PC-9 (cell line): ENCODE measurements around the gene CRYBB2. TPM values are rescaled to one million over a fixed set of nuclear protein-coding genes. Genes with fewer than 3 reads are reported as not detected.
"Not testable (repeated sequence)": the region's sequence is repeated elsewhere in the genome, so short reads cannot be mapped to it uniquely, and the experiment has no call there.

Experiments
- BruUV-seq: library from RNA; stranded (reverse); fragments of 400-500 nt; replicated peaks from 2 replicates; lab custom pipeline; 2021; lab: Mats Ljungman, UMichigan
- CTCF ChIA-PET: fragments of 300-600 bp; sonication (Branson Sonifier 250); formaldehyde crosslinking; loops from one replicate; lab custom pipeline; 2022; ENCODE audit warnings: antibody characterized with exemption; lab: Charles Lee
- POLR2A ChIA-PET: fragments of 300-600 bp; sonication (Branson Sonifier 250); formaldehyde crosslinking; loops from one replicate; lab custom pipeline; 2022; ENCODE audit warnings: antibody characterized with exemption; ENCODE audit not compliant: unreplicated experiment; lab: Charles Lee
- DNase-seq, 2 experiments: peaks; one replicate each; pipeline versions ENCODE4 v3.0.0 to v3.0.0-alpha.2; 2015 to 2022; ENCODE audit warnings: mixed read lengths in 1 of 2
- H2AFZ ChIP-seq: fragments of 200-600 bp; sonication (generic); 2 replicates; pipeline ENCODE4 v1.8.1; 2017; ENCODE audit warnings: antibody characterized with exemption
- H3F3A ChIP-seq: fragments of 200-600 bp; sonication (generic); 2 replicates; pipeline ENCODE4 v1.8.1; 2017; ENCODE audit warnings: antibody characterized with exemption, mild to moderate bottlenecking, low read depth; ENCODE audit not compliant: insufficient read depth
- H3K27ac ChIP-seq: fragments of 200-600 bp; sonication (generic); 2 replicates; pipeline ENCODE4 v1.6.1; 2016; ENCODE audit warnings: mixed run types
- H3K27me3 ChIP-seq: fragments of 200-600 bp; sonication (generic); 2 replicates; pipeline ENCODE4 v1.6.1; 2016; ENCODE audit warnings: low read depth, mixed run types; ENCODE audit not compliant: insufficient read depth
- H3K36me3 ChIP-seq: fragments of 200-600 bp; sonication (generic); 2 replicates; pipeline ENCODE4 v1.6.1; 2016; ENCODE audit warnings: low read depth, mixed run types
- H3K4me1 ChIP-seq: fragments of 200-600 bp; sonication (generic); replicated peaks from 2 replicates; pipeline ENCODE4 v1.6.1; 2016; ENCODE audit warnings: mixed run types; ENCODE audit not compliant: insufficient read depth
- H3K4me2 ChIP-seq: fragments of 200-600 bp; sonication (generic); 2 replicates; pipeline ENCODE4 v1.6.1; 2017; ENCODE audit warnings: mixed run types
- H3K4me3 ChIP-seq: fragments of 200-600 bp; sonication (generic); 2 replicates; pipeline ENCODE4 v1.6.1; 2016; ENCODE audit warnings: mixed run types
- H3K79me2 ChIP-seq: fragments of 200-600 bp; sonication (generic); 2 replicates; pipeline ENCODE4 v1.6.1; 2017; ENCODE audit warnings: low read depth, mixed run types
- H3K9me2 ChIP-seq: fragments of 200-600 bp; sonication (generic); 2 replicates; pipeline ENCODE4 v1.8.1; 2017; ENCODE audit warnings: mild to moderate bottlenecking; ENCODE audit not compliant: insufficient read depth
- H3K9me3 ChIP-seq: fragments of 200-600 bp; sonication (generic); 2 replicates; pipeline ENCODE4 v1.8.1; 2016; ENCODE audit warnings: low read depth; ENCODE audit not compliant: insufficient read depth
- H4K20me1 ChIP-seq: fragments of 200-600 bp; sonication (generic); 2 replicates; pipeline ENCODE4 v1.8.1; 2017; ENCODE audit not compliant: insufficient read depth
- CTCF ChIP-seq: fragments of 200-600 bp; sonication (generic); conservative IDR thresholded peaks from 2 replicates; pipeline ENCODE4 v1.6.1; 2017; ENCODE audit warnings: mixed run types, antibody characterized with exemption, mild to moderate bottlenecking, moderate library complexity
- EZH2 ChIP-seq: fragments of 200-600 bp; sonication (generic); IDR thresholded peaks from 2 replicates; pipeline ENCODE4 v1.8.0; 2017; ENCODE audit warnings: antibody characterized with exemption, low read depth
- intact Hi-C: fragments of 100-400 bp; cut with micrococcal nuclease; formaldehyde crosslinking; loops from one replicate; pipeline ENCODE4 v1.10.0; 2022; ENCODE audit not compliant: unreplicated experiment
- total RNA-seq: library from RNA; stranded (reverse); gene quantifications from 2 replicates; pipeline ENCODE4 v1.2.3, GENCODE V29; 2021

The CRYBB2 gene
- total RNA-seq, 1 experiment from 2014 or later: 1.0 TPM

- no peak overlapping the region for H3K4me3 ChIP-seq
- ChIA-PET CTCF (no interaction called here), POLR2A (interaction anchor here (0.7 kb wide), 1 partner anchor 516 kb away, joined by 3 read pairs; no protein-coding TSS in a partner anchor)
- H3F3A ChIP-seq: no peaks in the 10 kb centered on the region
- no peaks in the 10 kb centered on the region for H3K9me3 ChIP-seq
- no peaks in the 10 kb centered on the region for H3K4me1 ChIP-seq
- intact Hi-C loops: no loop called here
- no peaks in the 10 kb centered on the region for H4K20me1 ChIP-seq
- no peaks in the 10 kb centered on the region for H3K27me3 ChIP-seq
- H3K9me2 ChIP-seq: no peaks in the 10 kb centered on the region
- no peaks in the 10 kb centered on the region for H3K36me3 ChIP-seq
- no peak overlapping the region for H3K27ac ChIP-seq
- BruUV-seq: no TSS peak
- no peak for DNase-seq
- H2AFZ ChIP-seq: no peak overlapping the region
- no peaks in the 10 kb centered on the region for H3K79me2 ChIP-seq
- TF ChIP-seq CTCF: no peak
- TF ChIP-seq EZH2: no peak
- no peak overlapping the region for H3K4me2 ChIP-seq
Measured at GRCh38 chr22:25176799-25177198, 42.6 kb upstream of the CRYBB2 start.

- POLR2A ChIA-PET: no interaction called here
- H3K27me3 ChIP-seq: no peaks in the 10 kb centered on the region
Measured at GRCh38 chr22:25177226-25177625, 42.2 kb upstream of the CRYBB2 start.

GRCh38 chr22:25177895-25178294 is 41.5 kb upstream of the CRYBB2 start:
- intact Hi-C loops: no loop called here
- DNase-seq: no peak
- no TSS peak for BruUV-seq
- no peak overlapping the region for H3K4me2 ChIP-seq
- H3K9me3 ChIP-seq: no peaks in the 10 kb centered on the region
- no peaks in the 10 kb centered on the region for H4K20me1 ChIP-seq
- H2AFZ ChIP-seq: no peak overlapping the region
- no peak overlapping the region for H3K27ac ChIP-seq
- H3K27me3 ChIP-seq: no peaks in the 10 kb centered on the region
- no peaks in the 10 kb centered on the region for H3K4me1 ChIP-seq
- H3K4me3 ChIP-seq: no peak overlapping the region
- no peak for TF ChIP-seq CTCF
- TF ChIP-seq EZH2: no peak
- no peaks in the 10 kb centered on the region for H3K79me2 ChIP-seq
- H3K36me3 ChIP-seq: no peaks in the 10 kb centered on the region
- H3F3A ChIP-seq: no peaks in the 10 kb centered on the region
- ChIA-PET CTCF (interaction anchor here (0.7 kb wide), 1 partner anchor 9 kb away, joined by 4 read pairs; no protein-coding TSS in a partner anchor), POLR2A (no interaction called here)
- no peaks in the 10 kb centered on the region for H3K9me2 ChIP-seq

More at GRCh38 chr22:25177226-25177625, 42.2 kb upstream of the CRYBB2 start:
- Histone ChIP-seq H3K27ac (no peak overlapping the region), H3K4me3 (no peak overlapping the region), H3K36me3 (no peaks in the 10 kb centered on the region), H3K79me2 (no peaks in the 10 kb centered on the region), H3F3A (no peaks in the 10 kb centered on the region), H3K9me2 (no peaks in the 10 kb centered on the region), H4K20me1 (no peaks in the 10 kb centered on the region), H2AFZ (no peak overlapping the region), H3K9me3 (no peaks in the 10 kb centered on the region), H3K4me2 (no peak overlapping the region), H3K4me1 (no peaks in the 10 kb centered on the region)
- no TSS peak for BruUV-seq
- DNase-seq: no peak
- intact Hi-C loops: no loop called here
- CTCF ChIA-PET: interaction anchor here (0.7 kb wide), 1 partner anchor 9 kb away, joined by 4 read pairs; no protein-coding TSS in a partner anchor
- TF ChIP-seq CTCF (no peak), EZH2 (no peak)

- H3K4me3 ChIP-seq, H3K9me2 ChIP-seq, H3K4me2 ChIP-seq, H3F3A ChIP-seq, H3K27ac ChIP-seq, POLR2A ChIA-PET, H3K4me1 ChIP-seq, H3K9me3 ChIP-seq, BruUV-seq, H3K79me2 ChIP-seq, H3K27me3 ChIP-seq, intact Hi-C loops, H2AFZ ChIP-seq, DNase-seq, CTCF ChIA-PET, H3K36me3 ChIP-seq, H4K20me1 ChIP-seq: not testable (repeated sequence)
Measured at GRCh38 chr22:25178348-25178747, 41.1 kb upstream of the CRYBB2 start.

GRCh38 chr22:25178869-25179631 is 40.4 kb upstream of the CRYBB2 start:
- H3K27me3 ChIP-seq, H3K4me1 ChIP-seq, H3F3A ChIP-seq, H3K27ac ChIP-seq, CTCF ChIA-PET, H3K4me3 ChIP-seq, H4K20me1 ChIP-seq, H2AFZ ChIP-seq, DNase-seq, H3K79me2 ChIP-seq, BruUV-seq, H3K9me3 ChIP-seq, H3K4me2 ChIP-seq, H3K9me2 ChIP-seq, H3K36me3 ChIP-seq, intact Hi-C loops: not testable (repeated sequence)
- POLR2A ChIA-PET: interaction anchor here (0.7 kb wide), 1 partner anchor 25 kb away, joined by 7 read pairs; no protein-coding TSS in a partner anchor
